Spleen (tissue), 11 donors: ENCODE measurements around the gene ACACA. TPM values are rescaled to one million over a fixed set of nuclear protein-coding genes. Genes with fewer than 3 reads are reported as not detected.
A peak's percentile ranks its signal among the peaks of the same experiment; 100 is the strongest.

ENCODE experiments used
- DNase-seq: peaks from one replicate; pipeline ENCODE4 v3.0.0-alpha.2; 2020
- H3K27ac ChIP-seq, 8 donors: fragments of 200-600 bp; sonication (generic) in 7 of 8; 1 replicate in 4 of 8; 2 replicates in 4 of 8; pipeline versions ENCODE4 v1.5.0 to v1.8.0; 2016 to 2021; ENCODE audit warnings: inconsistent platforms in 4 of 8, mild to moderate bottlenecking in 4 of 8, moderate library complexity in 1 of 8
- H3K27me3 ChIP-seq, 7 donors: fragments of 200-600 bp; sonication (generic) in 6 of 7; replicated peaks in 1 of 7; 1 replicate in 4 of 7; 2 replicates in 3 of 7; pipeline versions ENCODE4 v1.5.0 to v1.8.0; 2016 to 2021; ENCODE audit warnings: inconsistent platforms in 3 of 7, mild to moderate bottlenecking in 1 of 7
- H3K36me3 ChIP-seq, 6 donors: fragments of 200-600 bp; sonication (generic) in 5 of 6; 1 replicate in 4 of 6; 2 replicates in 2 of 6; pipeline versions ENCODE4 v1.5.0 to v1.8.0; 2016 to 2021; ENCODE audit warnings: inconsistent platforms in 2 of 6
- H3K4me1 ChIP-seq, 6 donors: fragments of 200-600 bp; sonication (generic) in 5 of 6; 1 replicate in 3 of 6; 2 replicates in 3 of 6; pipeline versions ENCODE4 v1.5.0 to v1.8.0; 2016 to 2021; ENCODE audit warnings: inconsistent platforms in 3 of 6
- H3K4me3 ChIP-seq, 8 donors: fragments of 200-600 bp; sonication (generic) in 7 of 8; 1 replicate in 4 of 8; 2 replicates in 4 of 8; pipeline versions ENCODE4 v1.5.0 to v1.8.0; 2016 to 2021; ENCODE audit warnings: inconsistent platforms in 4 of 8, mild to moderate bottlenecking in 4 of 8, moderate library complexity in 2 of 8
- H3K9me3 ChIP-seq, 8 donors: fragments of 200-600 bp; sonication (generic) in 7 of 8; 1 replicate in 4 of 8; 2 replicates in 4 of 8; pipeline versions ENCODE4 v1.5.0 to v1.8.0; 2016 to 2021; ENCODE audit warnings: inconsistent platforms in 4 of 8
- CTCF ChIP-seq, 11 experiments: fragments of 200-600 bp in 7 of 11; fragments of 450-650 bp in 4 of 11; sonication (generic) in 4 of 11; IDR thresholded peaks in 8 of 11; conservative IDR thresholded peaks in 3 of 11; 1 replicate in 7 of 11; 2 replicates in 4 of 11; pipeline versions ENCODE4 v1.4.0 to v1.8.0; 2016 to 2021; ENCODE audit warnings: antibody characterized with exemption in 11 of 11, inconsistent platforms in 4 of 11, mild to moderate bottlenecking in 1 of 11
- POLR2A ChIP-seq, 3 donors: fragments of 450-650 bp; IDR thresholded peaks; one replicate each; pipeline ENCODE4 v1.5.1; 2017; ENCODE audit warnings: antibody characterized with exemption in 3 of 3, mild to moderate bottlenecking in 1 of 3
- POLR2AphosphoS5 ChIP-seq, 3 donors: sonication (generic); formaldehyde crosslinking; IDR thresholded peaks; one replicate each; pipeline ENCODE4 v1.5.1; 2017; ENCODE audit warnings: antibody characterized with exemption in 3 of 3
- WGBS, 5 donors: extraction: QIAGEN DNeasy Blood & Tissue Kit in 3 of 5; methylation state at CpG; one replicate each; pipeline versions ENCODE4 v1.1.5 to v1.1.7; 2013 to 2018; 5-methylcytosine and 5-hydroxymethylcytosine counted together
- intact Hi-C: fragments of 100-400 bp; cut with DNase I; formaldehyde crosslinking; loops from one replicate; pipeline ENCODE4 v1.15.0; 2023; ENCODE audit warnings: low total_unique reads
- polyA plus RNA-seq, 3 donors: library from polyadenylated mRNA; stranded (reverse); fragments of 200-250 nt; gene quantifications; one replicate each; pipeline ENCODE4 v1.2.1, GENCODE V29; 2013
- total RNA-seq, 7 donors: library from RNA; depleted of rRNA in 3 of 7; stranded (reverse); fragments of >200 nt in 3 of 7; fragmentation: NEBNext Ultra II Directional in 4 of 7; extraction: Animal tissue kit (Norgen Biotek cat#: 25700) in 4 of 7; gene quantifications; one replicate each; pipeline versions ENCODE4 v1.1.0 to v1.2.1, GENCODE V29; 2016 to 2021
- donor health status: healthy with polysubstance abuse.
- donor health status: DM: no; HTN: no; CAD: no; lungs with moderate emphysema.
- donor health status: DM: no; HTN: no; CAD: no.
- donor health status: Bipolar disorder and iron deficiency.
- donor health status: healthy.
- donor health status: DM: no; HTN: no; CAD: no.
- donor health status: DM: yes; HTN: yes; CAD: no.

Gene ACACA
- total and polyA plus RNA-seq, 10 donors: 3.2 to 50.8 (median 29.2) TPM

GRCh38 chr17:37305406-37305905 is 101.2 kb downstream of the ACACA start:
- 84 to 95% (median 93%) methylated on average over 2 of the region's 2 CpGs for WGBS, 5 donors
- Histone ChIP-seq H3K27ac (no peak overlapping the region), H3K36me3 (peaks cover 0 to 20% (median 0%) of the 10 kb centered on the region in 6 donors), H3K4me3 (no peak overlapping the region), H3K4me1 (peaks cover 0 to under 1% (median 0%) of the 10 kb centered on the region in 6 donors), H3K9me3 (no peaks in the 10 kb centered on the region), H3K27me3 (no peaks in the 10 kb centered on the region)
- DNase-seq: no peak
- intact Hi-C loops: no loop called here
- TF ChIP-seq POLR2A (IDR thresholded peaks at IDR 0.05) (no peak), CTCF (IDR thresholded peaks at IDR 0.05 in 8 of 11, conservative IDR thresholded peaks at IDR 0.05 in 3 of 11) (no peak), POLR2AphosphoS5 (IDR thresholded peaks at IDR 0.05) (no peak)

GRCh38 chr17:37301288-37301687 is 105.3 kb downstream of the ACACA start:
- peaks cover 0 to 23% (median 4%) of the 10 kb centered on the region in 6 donors for H3K4me1 ChIP-seq
- intact Hi-C loops: no loop called here
- H3K36me3 ChIP-seq: peaks cover 0 to 20% (median 0%) of the 10 kb centered on the region in 6 donors
- TF ChIP-seq POLR2A (IDR thresholded peaks at IDR 0.05) (no peak), CTCF (IDR thresholded peaks at IDR 0.05 in 8 of 11, conservative IDR thresholded peaks at IDR 0.05 in 3 of 11) (no peak), POLR2AphosphoS5 (IDR thresholded peaks at IDR 0.05) (no peak)
- H3K4me3 ChIP-seq: no peak overlapping the region
- H3K27ac ChIP-seq: peak overlapping the region in 1 of 8 donors; percentile 76
- no peaks in the 10 kb centered on the region for H3K9me3 ChIP-seq
- no peaks in the 10 kb centered on the region for H3K27me3 ChIP-seq
- no peak for DNase-seq
- WGBS, 5 donors: 72 to 87% (median 74%) methylated on average over 4 of the region's 4 CpGs

GRCh38 chr17:37300683-37301082 is 106.0 kb downstream of the ACACA start:
- Histone ChIP-seq H3K9me3 (no peaks in the 10 kb centered on the region), H3K4me1 (peaks cover 0 to 29% (median 4%) of the 10 kb centered on the region in 6 donors), H3K27me3 (no peaks in the 10 kb centered on the region), H3K4me3 (no peak overlapping the region), H3K27ac (peak overlapping the region in 2 of 8 donors; percentile 54 to 76), H3K36me3 (peaks cover 0 to 20% (median 0%) of the 10 kb centered on the region in 6 donors)
- intact Hi-C loops: no loop called here
- 71 to 86% (median 76%) methylated on average over 2 of the region's 2 CpGs for WGBS, 5 donors
- DNase-seq: no peak
- TF ChIP-seq CTCF (IDR thresholded peaks at IDR 0.05 in 8 of 11, conservative IDR thresholded peaks at IDR 0.05 in 3 of 11): no peak
- TF ChIP-seq POLR2AphosphoS5 (IDR thresholded peaks at IDR 0.05): no peak
- no peak for TF ChIP-seq POLR2A (IDR thresholded peaks at IDR 0.05)

- peaks cover 0 to 36% (median 5%) of the 10 kb centered on the region in 6 donors for H3K4me1 ChIP-seq
- H3K27ac ChIP-seq: peak overlapping the region in 6 of 8 donors; percentile 31 to 76 (median 48)
- TF ChIP-seq POLR2A (IDR thresholded peaks at IDR 0.05) (no peak), CTCF (IDR thresholded peaks at IDR 0.05 in 8 of 11, conservative IDR thresholded peaks at IDR 0.05 in 3 of 11) (no peak), POLR2AphosphoS5 (IDR thresholded peaks at IDR 0.05) (no peak)
- no peaks in the 10 kb centered on the region for H3K27me3 ChIP-seq
- H3K9me3 ChIP-seq: no peaks in the 10 kb centered on the region
- DNase-seq: no peak
- intact Hi-C loops: no loop called here
- 60 to 78% (median 74%) methylated on average over 7 of the region's 7 CpGs for WGBS, 5 donors
- peaks cover 0 to 16% (median 0%) of the 10 kb centered on the region in 6 donors for H3K36me3 ChIP-seq
- no peak overlapping the region for H3K4me3 ChIP-seq
Observed at GRCh38 chr17:37299257-37299980, 107.2 kb downstream of the ACACA start.
